GM10266 (cell line): ENCODE data around the gene TEK.

Source experiments
- DNase-seq: peaks from one replicate; pipeline ENCODE4 v3.0.0; 2012; ENCODE audit errors: extremely low spot score
- TF ChIP-seq, protein P1 (sequence below): IDR thresholded peaks from 2 replicates; pipeline ENCODE4 v1.5.1; 2012; ENCODE audit warnings: mild to moderate bottlenecking, low read depth; ENCODE audit not compliant: control insufficient read depth, insufficient read depth; ENCODE audit errors: missing control alignments

TEK gene

DNA sequence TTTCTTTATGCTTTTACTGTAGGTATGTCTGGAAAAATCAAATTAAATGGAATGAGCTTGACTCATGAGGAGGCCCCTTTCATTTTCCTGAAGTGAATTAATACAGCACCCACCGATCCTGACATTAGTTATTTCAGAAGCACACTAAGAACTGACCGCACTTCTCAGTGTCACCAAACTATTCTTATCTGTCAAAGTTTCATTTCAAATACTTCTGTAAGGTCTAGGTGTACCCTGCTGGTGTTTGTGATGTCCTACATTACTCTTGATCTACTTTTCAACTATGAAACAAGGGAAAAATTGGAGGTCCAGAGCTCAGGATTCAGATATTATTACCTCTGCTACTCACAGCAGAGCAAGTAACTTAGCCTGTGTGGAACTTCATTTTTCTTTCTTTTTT, 1.8 kb upstream of the TEK start:
- TF ChIP-seq, protein P1, sequence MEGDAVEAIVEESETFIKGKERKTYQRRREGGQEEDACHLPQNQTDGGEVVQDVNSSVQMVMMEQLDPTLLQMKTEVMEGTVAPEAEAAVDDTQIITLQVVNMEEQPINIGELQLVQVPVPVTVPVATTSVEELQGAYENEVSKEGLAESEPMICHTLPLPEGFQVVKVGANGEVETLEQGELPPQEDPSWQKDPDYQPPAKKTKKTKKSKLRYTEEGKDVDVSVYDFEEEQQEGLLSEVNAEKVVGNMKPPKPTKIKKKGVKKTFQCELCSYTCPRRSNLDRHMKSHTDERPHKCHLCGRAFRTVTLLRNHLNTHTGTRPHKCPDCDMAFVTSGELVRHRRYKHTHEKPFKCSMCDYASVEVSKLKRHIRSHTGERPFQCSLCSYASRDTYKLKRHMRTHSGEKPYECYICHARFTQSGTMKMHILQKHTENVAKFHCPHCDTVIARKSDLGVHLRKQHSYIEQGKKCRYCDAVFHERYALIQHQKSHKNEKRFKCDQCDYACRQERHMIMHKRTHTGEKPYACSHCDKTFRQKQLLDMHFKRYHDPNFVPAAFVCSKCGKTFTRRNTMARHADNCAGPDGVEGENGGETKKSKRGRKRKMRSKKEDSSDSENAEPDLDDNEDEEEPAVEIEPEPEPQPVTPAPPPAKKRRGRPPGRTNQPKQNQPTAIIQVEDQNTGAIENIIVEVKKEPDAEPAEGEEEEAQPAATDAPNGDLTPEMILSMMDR: no peak
- DNase-seq: no peak

DNA sequence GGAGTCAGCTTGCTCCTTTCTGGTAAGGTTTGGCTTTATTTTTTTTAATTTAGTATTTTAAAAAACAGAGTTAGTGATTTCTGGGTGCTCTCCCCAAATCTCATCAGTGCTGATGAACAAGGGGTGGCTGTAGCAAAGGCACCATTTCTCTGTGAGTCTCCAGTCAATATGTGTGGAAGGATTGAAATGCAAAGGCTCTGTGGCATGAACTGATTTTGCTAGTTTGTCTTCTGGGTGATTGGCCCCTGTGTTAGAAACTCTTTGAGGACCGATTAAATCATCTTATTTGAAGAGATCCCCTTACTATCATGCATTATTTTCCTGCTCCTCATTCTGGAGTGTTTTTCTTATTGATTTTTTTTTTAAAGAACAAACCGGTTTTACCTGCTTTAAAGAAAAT, 596 bp downstream of the TEK start:
- TF ChIP-seq, protein P1: no peak

DNA sequence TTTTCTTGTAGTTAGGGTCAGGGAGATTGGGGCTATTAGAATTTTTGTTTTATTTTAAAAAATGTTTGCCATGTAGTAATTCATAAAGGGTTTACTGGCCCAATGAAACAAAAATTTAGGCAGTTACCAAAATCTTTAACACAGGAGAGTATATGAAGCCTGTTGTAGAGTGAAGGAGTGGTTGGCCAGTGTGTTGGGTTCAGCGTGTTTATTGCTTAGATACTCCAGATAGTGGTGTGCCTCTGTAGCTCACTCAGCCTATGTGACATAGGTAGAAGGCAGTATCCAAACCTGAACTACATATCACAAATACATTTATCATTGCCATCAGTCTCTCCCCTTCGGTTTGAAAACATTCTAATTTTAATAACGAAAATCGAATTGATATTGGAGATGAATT, 1.2 kb downstream of the TEK start:
- TF ChIP-seq, protein P1: no peak
- no peak for DNase-seq

More for the DNA sequence above, 596 bp downstream of the TEK start:
- no peak for DNase-seq

DNA sequence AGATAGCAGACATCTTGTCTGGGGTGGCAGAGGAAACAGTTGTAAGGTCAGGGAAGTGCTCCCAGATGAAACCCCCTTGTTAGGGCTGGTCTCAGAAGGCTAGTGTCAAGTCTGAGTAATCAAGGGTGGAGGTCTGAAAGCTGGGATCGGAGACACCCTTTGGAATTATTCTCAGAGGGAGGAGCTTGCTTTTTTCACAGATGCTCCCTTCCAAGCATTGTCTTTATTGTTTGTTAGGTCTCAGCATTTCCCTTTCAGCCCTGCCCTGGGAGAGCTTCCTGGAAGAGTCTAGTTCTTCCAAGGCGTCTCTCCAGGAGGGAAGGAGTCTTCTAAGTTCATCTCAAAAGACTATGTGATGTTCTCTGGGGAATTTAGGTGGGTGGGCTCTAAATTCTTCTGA, 3.2 kb downstream of the TEK start:
- DNase-seq: no peak

DNA sequence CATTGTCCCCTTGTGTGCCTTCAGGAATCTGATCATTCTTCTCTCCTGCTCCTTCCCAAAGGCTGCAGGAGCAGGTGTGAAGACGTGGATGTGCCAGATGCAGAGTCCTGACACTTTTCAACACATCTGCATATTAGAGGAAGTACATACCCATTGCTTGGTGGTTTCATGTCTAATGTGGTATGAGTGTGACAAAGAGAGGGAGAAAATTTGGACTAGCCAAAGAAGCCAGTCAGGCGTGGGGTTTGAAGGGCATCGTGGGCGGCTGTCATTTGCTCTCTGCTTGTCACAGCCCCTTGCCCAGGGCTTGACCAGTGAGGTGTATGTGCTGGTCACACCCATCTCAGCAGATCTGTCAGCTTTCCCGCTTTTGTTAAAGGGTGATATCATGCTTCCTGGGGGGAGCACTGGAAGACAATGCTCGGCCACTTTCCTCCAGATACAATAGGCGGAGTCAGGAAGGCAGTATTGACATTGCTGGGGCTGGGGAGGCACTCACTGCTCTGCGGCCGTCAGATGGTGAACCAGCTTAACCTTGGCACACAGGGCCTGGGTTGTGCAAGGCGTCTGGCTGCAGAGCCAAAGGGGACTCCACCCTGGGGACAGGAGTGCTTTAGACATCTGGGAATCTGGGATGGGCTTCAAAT, 8.6 kb downstream of the TEK start:
- TF ChIP-seq, protein P1: no peak
- no peak for DNase-seq

More for the DNA sequence above, 3.2 kb downstream of the TEK start:
- TF ChIP-seq, protein P1: no peak

DNA sequence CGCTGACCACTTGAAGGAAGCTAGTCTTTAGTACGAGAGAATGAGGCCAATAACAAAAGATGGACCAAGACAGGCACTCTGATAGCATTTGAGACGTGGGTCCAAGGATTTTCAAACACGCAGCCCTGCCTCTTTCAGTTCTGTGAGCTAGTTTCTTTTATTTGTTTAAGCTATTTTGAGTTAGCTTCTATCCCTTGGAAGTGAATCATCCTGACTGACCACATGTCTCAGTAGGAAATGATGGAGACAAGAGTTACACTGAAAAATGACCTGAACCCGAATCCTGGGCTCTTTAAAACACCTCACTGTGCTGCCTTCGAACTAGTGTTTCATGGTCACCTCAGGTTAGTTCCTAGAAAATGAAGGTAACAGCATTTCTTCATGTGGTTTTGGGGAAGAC, 9.9 kb downstream of the TEK start:
- DNase-seq: no peak
- TF ChIP-seq, protein P1: no peak

DNA sequence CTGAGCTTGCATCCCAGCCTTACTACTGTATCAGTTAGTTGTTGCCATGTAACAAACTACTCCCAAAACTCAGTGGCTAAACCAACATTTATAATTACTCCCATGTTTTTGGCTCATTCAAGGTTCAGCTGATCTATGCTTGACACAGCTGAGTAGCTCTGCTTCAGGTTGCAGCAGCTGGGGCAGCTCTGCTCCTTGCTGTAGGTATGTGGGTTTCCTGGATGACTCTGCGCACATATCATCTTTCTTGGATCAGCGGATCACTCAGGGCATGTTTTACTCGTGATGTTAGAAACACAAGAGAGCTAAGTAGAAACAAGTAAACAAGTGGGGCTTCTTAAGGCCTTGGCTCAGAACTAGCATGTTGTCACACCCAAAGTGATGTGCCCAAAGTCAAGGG, 15.1 kb downstream of the TEK start:
- TF ChIP-seq, protein P1: no peak
- no peak for DNase-seq
